HEK293 (cell line): ENCODE data around the gene MYH6.

Experiments
- CTCF ChIA-PET: fragments of 350-600 bp; formaldehyde crosslinking; extraction: SDS; loops from one replicate; lab custom pipeline; 2021; ENCODE audit warnings: antibody characterized with exemption; lab: Yijun Ruan, JAX
- POLR2A ChIA-PET: fragments of 300-600 bp; formaldehyde crosslinking; extraction: SDS; loops from one replicate; lab custom pipeline; 2020; ENCODE audit warnings: antibody characterized with exemption, inconsistent platforms; lab: Yijun Ruan, JAX
- H3K27ac ChIP-seq: fragments of 200-500 bp; sonication (Bioruptor generic); 2 replicates; pipeline ENCODE4 v1.5.1; 2014; ENCODE audit warnings: low read depth, low read length, control low read depth, inconsistent platforms; ENCODE audit errors: extremely low read depth
- H3K36me3 ChIP-seq, 2 experiments: fragments of 200-500 bp in 1 of 2; sonication (Bioruptor generic) in 1 of 2; 1 replicate in 1 of 2; 2 replicates in 1 of 2; pipeline ENCODE4 v1.5.1; 2014 to 2017; ENCODE audit warnings: inconsistent platforms in 2 of 2, low read length in 2 of 2; ENCODE audit not compliant: control insufficient read depth in 2 of 2, insufficient read depth in 1 of 2
- H3K4me1 ChIP-seq: fragments of 200-500 bp; sonication (Bioruptor generic); 2 replicates; pipeline ENCODE4 v1.5.1; 2014; ENCODE audit warnings: mild to moderate bottlenecking, low read length, inconsistent platforms; ENCODE audit not compliant: control insufficient read depth, insufficient read depth
- H3K4me3 ChIP-seq: 2 replicates; pipeline ENCODE4 v1.5.1; 2011; ENCODE audit warnings: low read depth, mild to moderate bottlenecking, control low read depth, low read length, moderate library complexity
- H3K9me3 ChIP-seq: fragments of 200-500 bp; sonication (Bioruptor generic); 2 replicates; pipeline ENCODE4 v1.5.1; 2014; ENCODE audit warnings: low read depth, low read length, inconsistent platforms; ENCODE audit not compliant: control insufficient read depth, insufficient read depth
- AEBP2 ChIP-seq: fragments of 450-650 bp; formaldehyde crosslinking; IDR thresholded peaks from 2 replicates; pipeline ENCODE4 v1.5.1; 2016; ENCODE audit warnings: missing biosample characterization, missing genetic modification characterization, borderline replicate concordance
- GFI1B ChIP-seq: fragments of 450-650 bp; formaldehyde crosslinking; IDR thresholded peaks from 2 replicates; pipeline ENCODE4 v1.5.1; 2016; ENCODE audit warnings: missing biosample characterization, missing genetic modification characterization
- IKZF3 ChIP-seq: fragments of 450-650 bp; IDR thresholded peaks from 2 replicates; pipeline ENCODE4 v1.5.0; 2018; ENCODE audit warnings: missing biosample characterization, mild to moderate bottlenecking, missing genetic modification characterization, moderate library complexity
- KLF8 ChIP-seq: fragments of 450-650 bp; formaldehyde crosslinking; IDR thresholded peaks from 2 replicates; pipeline ENCODE4 v1.5.1; 2016; ENCODE audit warnings: missing biosample characterization, missing genetic modification characterization
- PATZ1 ChIP-seq: fragments of 450-650 bp; formaldehyde crosslinking; IDR thresholded peaks from 2 replicates; pipeline ENCODE4 v1.5.1; 2016; ENCODE audit warnings: missing biosample characterization, missing genetic modification characterization
- PRDM2 ChIP-seq: fragments of 450-650 bp; formaldehyde crosslinking; IDR thresholded peaks from 2 replicates; pipeline ENCODE4 v1.5.1; 2016; ENCODE audit warnings: missing biosample characterization, missing genetic modification characterization, borderline replicate concordance
- PRDM4 ChIP-seq: fragments of 450-650 bp; formaldehyde crosslinking; IDR thresholded peaks from 2 replicates; pipeline ENCODE4 v1.5.1; 2017; ENCODE audit warnings: missing biosample characterization, missing genetic modification characterization
- TRIM28 ChIP-seq: IDR thresholded peaks from 2 replicates; pipeline ENCODE4 v1.6.1; 2011; ENCODE audit warnings: low read length, control low read depth, borderline replicate concordance
- ZEB2 ChIP-seq: fragments of 450-650 bp; formaldehyde crosslinking; IDR thresholded peaks from 2 replicates; pipeline ENCODE4 v1.5.1; 2016; ENCODE audit warnings: missing biosample characterization, missing genetic modification characterization
- ZNF169 ChIP-seq: fragments of 450-650 bp; formaldehyde crosslinking; IDR thresholded peaks from 2 replicates; pipeline ENCODE4 v1.5.1; 2016; ENCODE audit warnings: missing biosample characterization, missing genetic modification characterization
- ZNF18 ChIP-seq: fragments of 450-650 bp; formaldehyde crosslinking; IDR thresholded peaks from 2 replicates; pipeline ENCODE4 v1.5.1; 2016; ENCODE audit warnings: missing biosample characterization, missing genetic modification characterization
- ZNF350 ChIP-seq: fragments of 450-650 bp; formaldehyde crosslinking; IDR thresholded peaks from 2 replicates; pipeline ENCODE4 v1.5.0; 2017; ENCODE audit warnings: missing biosample characterization, mild to moderate bottlenecking, missing genetic modification characterization
- ZNF510 ChIP-seq: fragments of 450-650 bp; formaldehyde crosslinking; IDR thresholded peaks from 2 replicates; pipeline ENCODE4 v1.5.1; 2018; ENCODE audit warnings: mild to moderate bottlenecking, missing genetic modification characterization, missing biosample characterization; ENCODE audit not compliant: insufficient replicate concordance
- ZNF548 ChIP-seq: fragments of 450-650 bp; formaldehyde crosslinking; IDR thresholded peaks from 2 replicates; pipeline ENCODE4 v1.5.1; 2016; ENCODE audit warnings: missing biosample characterization, missing genetic modification characterization
- ZNF561 ChIP-seq: fragments of 450-650 bp; IDR thresholded peaks from 2 replicates; pipeline ENCODE4 v1.5.1; 2018; ENCODE audit warnings: missing biosample characterization, missing genetic modification characterization, borderline replicate concordance
- ZNF837 ChIP-seq: fragments of 450-650 bp; formaldehyde crosslinking; IDR thresholded peaks from 2 replicates; pipeline ENCODE4 v1.5.1; 2016; ENCODE audit warnings: missing biosample characterization, missing genetic modification characterization
- ZSCAN4 ChIP-seq: fragments of 450-650 bp; formaldehyde crosslinking; IDR thresholded peaks from 2 replicates; pipeline ENCODE4 v1.5.1; 2017; ENCODE audit warnings: missing biosample characterization, missing genetic modification characterization
- ZSCAN5A ChIP-seq: fragments of 450-650 bp; formaldehyde crosslinking; IDR thresholded peaks from 2 replicates; pipeline ENCODE4 v1.5.1; 2016; ENCODE audit warnings: missing biosample characterization, missing genetic modification characterization

Gene MYH6

GRCh38 chr14:23358042-23358441 is 50.0 kb downstream of the MYH6 start:
- no peak overlapping the region for H3K27ac ChIP-seq
- no peak overlapping the region for H3K4me3 ChIP-seq
- CTCF ChIA-PET, result no interaction called here
- no peaks in the 10 kb centered on the region for H3K4me1 ChIP-seq
- TF ChIP-seq ZSCAN4 (tag by site-specific recombination) (no peak), ZNF561 (tag by site-specific recombination) (no peak), KLF8 (tag by site-specific recombination) (no peak), PATZ1 (tag by site-specific recombination) (no peak)
- TF ChIP-seq, all 188 proteins: peak for 0
- H3K9me3 ChIP-seq, result no peaks in the 10 kb centered on the region
- no peaks in the 10 kb centered on the region for H3K36me3 ChIP-seq
- POLR2A ChIA-PET, result no interaction called here

- Histone ChIP-seq H3K9me3 (no peaks in the 10 kb centered on the region), H3K36me3 (no peaks in the 10 kb centered on the region), H3K27ac (no peak overlapping the region), H3K4me1 (no peaks in the 10 kb centered on the region), H3K4me3 (no peak overlapping the region)
- ChIA-PET CTCF (interaction anchor here (1.5 kb wide), 1 partner anchor 23 kb away, joined by 4 read pairs; no protein-coding TSS in a partner anchor), POLR2A (no interaction called here)
- TF ChIP-seq PRDM4 (no peak), AEBP2 (tag by site-specific recombination) (no peak), ZNF18 (tag by site-specific recombination) (no peak), ZSCAN5A (no peak), PRDM2 (tag by site-specific recombination) (no peak), TRIM28 (no peak), ZNF548 (tag by site-specific recombination) (no peak), GFI1B (tag by site-specific recombination) (no peak), ZEB2 (tag by site-specific recombination) (no peak), ZNF350 (tag by site-specific recombination) (no peak), ZNF169 (tag by site-specific recombination) (no peak), ZNF837 (no peak), IKZF3 (tag by site-specific recombination) (no peak), ZNF510 (tag by site-specific recombination) (no peak)
These were observed 50.8 kb downstream of the MYH6 start for GRCh38 chr14:23357261-23357660.
